ENCODE data around the gene C10orf105.

Gene C10orf105

GRCh38 chr10:71705582-71705981 is 14.0 kb downstream of the C10orf105 start:
- H3K4me3 ChIP-seq: no peak overlapping the region
- H3K27ac ChIP-seq: no peak overlapping the region
- no peak for TF ChIP-seq CTCF (IDR thresholded peaks at IDR 0.05)
- DNase-seq (ENCODE audit: low spot score): no peak

GRCh38 chr10:71704816-71705215 is 14.8 kb downstream of the C10orf105 start:
- no peak for TF ChIP-seq CTCF (IDR thresholded peaks at IDR 0.05)
- Histone ChIP-seq H3K27ac (no peak overlapping the region), H3K4me3 (no peak overlapping the region)
- DNase-seq (ENCODE audit: low spot score): no peak

- no peak for DNase-seq (ENCODE audit: low spot score)
- Histone ChIP-seq H3K27ac (no peak overlapping the region), H3K4me3 (no peak overlapping the region)
- TF ChIP-seq CTCF (IDR thresholded peaks at IDR 0.05): no peak
Measured at GRCh38 chr10:71703577-71703976, 16.0 kb downstream of the C10orf105 start.

- no peak for TF ChIP-seq CTCF (IDR thresholded peaks at IDR 0.05)
Measured at GRCh38 chr10:71701496-71702132, 18.0 kb downstream of the C10orf105 start.

GRCh38 chr10:71700731-71701368 is 18.7 kb downstream of the C10orf105 start:
- Histone ChIP-seq H3K4me3 (no peak overlapping the region), H3K27ac (no peak overlapping the region)
- DNase-seq (ENCODE audit: low spot score): no peak
- no peak for TF ChIP-seq CTCF (IDR thresholded peaks at IDR 0.05)

More at GRCh38 chr10:71701496-71702132, 18.0 kb downstream of the C10orf105 start:
- H3K27ac ChIP-seq: no peak overlapping the region
- H3K4me3 ChIP-seq: no peak overlapping the region
- DNase-seq (ENCODE audit: low spot score): no peak

- Histone ChIP-seq H3K27ac (no peak overlapping the region), H3K4me3 (no peak overlapping the region)
- DNase-seq (ENCODE audit: low spot score): no peak
- no peak for TF ChIP-seq CTCF (IDR thresholded peaks at IDR 0.05)
Measured at GRCh38 chr10:71698737-71699136, 20.8 kb downstream of the C10orf105 start.

All from coronary artery (tissue), 2 donors.